ENCODE measurements around the gene RNF182.

RNF182 gene

DNA sequence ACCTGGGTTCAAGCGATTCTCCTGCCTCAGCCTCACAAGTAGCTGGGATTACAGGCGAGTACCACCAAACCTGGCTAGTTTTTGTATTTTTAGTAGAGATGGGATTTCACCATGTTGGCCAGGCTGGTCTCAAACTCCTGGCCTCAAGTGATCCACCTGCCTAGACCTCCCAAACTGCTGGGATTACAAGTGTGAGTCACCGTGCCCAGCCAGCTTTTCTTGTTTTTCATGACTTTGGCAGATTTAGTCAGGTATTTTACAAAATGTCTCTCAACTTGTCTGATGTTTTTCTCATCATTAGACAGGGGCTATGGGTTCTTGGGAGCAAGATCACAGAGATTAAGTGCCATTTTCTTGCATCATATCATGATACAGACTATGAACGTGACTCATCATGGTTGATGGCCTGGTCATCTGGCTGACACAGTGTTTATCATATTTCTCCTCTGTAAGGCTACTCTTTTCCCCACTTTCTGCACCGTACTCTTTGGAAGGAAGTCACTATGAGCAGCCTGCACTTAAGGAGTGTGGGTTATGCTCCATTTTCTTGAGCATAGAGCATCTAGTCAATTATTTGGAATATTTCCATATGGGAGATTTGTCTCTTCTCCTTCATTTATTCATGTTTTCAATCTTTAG, 67.8 kb downstream of the RNF182 start:
- TF ChIP-seq, protein P1, sequence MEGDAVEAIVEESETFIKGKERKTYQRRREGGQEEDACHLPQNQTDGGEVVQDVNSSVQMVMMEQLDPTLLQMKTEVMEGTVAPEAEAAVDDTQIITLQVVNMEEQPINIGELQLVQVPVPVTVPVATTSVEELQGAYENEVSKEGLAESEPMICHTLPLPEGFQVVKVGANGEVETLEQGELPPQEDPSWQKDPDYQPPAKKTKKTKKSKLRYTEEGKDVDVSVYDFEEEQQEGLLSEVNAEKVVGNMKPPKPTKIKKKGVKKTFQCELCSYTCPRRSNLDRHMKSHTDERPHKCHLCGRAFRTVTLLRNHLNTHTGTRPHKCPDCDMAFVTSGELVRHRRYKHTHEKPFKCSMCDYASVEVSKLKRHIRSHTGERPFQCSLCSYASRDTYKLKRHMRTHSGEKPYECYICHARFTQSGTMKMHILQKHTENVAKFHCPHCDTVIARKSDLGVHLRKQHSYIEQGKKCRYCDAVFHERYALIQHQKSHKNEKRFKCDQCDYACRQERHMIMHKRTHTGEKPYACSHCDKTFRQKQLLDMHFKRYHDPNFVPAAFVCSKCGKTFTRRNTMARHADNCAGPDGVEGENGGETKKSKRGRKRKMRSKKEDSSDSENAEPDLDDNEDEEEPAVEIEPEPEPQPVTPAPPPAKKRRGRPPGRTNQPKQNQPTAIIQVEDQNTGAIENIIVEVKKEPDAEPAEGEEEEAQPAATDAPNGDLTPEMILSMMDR (IDR thresholded peaks at IDR 0.05; ENCODE audit: extremely low read depth, missing control alignments), result no peak

DNA sequence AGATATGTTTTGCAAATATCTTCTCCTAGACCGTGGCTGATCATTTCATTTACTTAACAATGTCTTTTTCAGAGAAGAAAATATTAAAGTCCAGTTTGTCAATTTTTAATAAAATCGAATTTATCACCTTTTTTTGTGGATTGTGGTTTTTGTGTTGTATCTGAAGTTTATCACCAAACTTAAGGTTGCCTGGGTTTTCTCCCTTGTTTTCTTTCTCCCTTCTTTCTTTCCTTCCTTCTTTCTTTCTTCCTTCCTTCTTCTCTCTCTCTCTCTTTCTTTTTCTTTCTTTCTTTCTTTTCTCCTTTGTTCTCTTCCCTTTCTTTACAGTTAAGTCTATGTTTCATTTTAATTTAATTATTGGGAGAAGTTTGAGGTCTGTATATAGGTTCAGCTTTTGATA, 68.7 kb downstream of the RNF182 start:
- DNase-seq (ENCODE audit: low spot score), result no peak
- TF ChIP-seq, protein P1 (IDR thresholded peaks at IDR 0.05; ENCODE audit: extremely low read depth, missing control alignments), result no peak

More for the DNA sequence above, 67.8 kb downstream of the RNF182 start:
- no peak for DNase-seq (ENCODE audit: low spot score)

DNA sequence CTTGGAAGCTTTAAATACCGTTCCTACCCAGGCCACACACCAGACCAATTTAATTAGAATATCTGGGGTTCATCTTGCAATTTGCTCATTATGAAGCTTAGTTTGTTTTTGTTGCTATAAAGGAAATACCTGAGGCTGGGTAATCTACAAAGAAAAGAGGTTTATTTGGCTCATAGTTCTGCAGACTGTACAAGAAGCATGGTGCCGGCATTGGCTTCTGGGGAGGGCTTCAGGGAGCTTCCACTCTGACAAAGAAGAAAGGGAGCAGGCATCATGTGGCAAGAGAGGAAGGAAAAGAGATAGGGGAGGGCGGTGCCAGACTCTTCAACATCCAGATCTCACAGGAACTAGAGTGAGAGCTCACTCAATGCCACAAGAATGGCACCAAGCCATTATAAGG, 73.6 kb downstream of the RNF182 start:
- TF ChIP-seq, protein P1 (IDR thresholded peaks at IDR 0.05; ENCODE audit: extremely low read depth, missing control alignments), result no peak
- no peak for DNase-seq (ENCODE audit: low spot score)

DNA sequence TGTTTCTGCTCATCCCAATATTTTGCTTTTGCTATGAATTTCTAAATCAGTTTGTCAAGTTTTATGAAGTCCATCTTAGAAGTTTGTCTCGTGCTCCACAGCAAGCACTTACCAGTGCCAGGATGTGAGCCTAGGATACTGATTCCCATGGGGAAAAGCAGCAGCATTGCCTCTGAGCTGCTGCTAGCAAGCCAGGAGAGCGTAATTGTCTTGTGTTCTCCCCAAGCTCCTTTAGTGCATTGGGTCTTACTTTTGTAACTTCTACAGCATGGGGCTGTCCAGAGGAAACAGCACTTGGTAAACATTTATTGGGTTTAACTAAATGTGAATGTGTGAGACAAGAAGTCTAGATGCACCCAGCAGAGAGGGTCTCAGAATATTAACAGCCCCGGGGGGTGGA, 76.1 kb downstream of the RNF182 start:
- TF ChIP-seq, protein P1 (IDR thresholded peaks at IDR 0.05; ENCODE audit: extremely low read depth, missing control alignments), result no peak
- DNase-seq (ENCODE audit: low spot score), result no peak

DNA sequence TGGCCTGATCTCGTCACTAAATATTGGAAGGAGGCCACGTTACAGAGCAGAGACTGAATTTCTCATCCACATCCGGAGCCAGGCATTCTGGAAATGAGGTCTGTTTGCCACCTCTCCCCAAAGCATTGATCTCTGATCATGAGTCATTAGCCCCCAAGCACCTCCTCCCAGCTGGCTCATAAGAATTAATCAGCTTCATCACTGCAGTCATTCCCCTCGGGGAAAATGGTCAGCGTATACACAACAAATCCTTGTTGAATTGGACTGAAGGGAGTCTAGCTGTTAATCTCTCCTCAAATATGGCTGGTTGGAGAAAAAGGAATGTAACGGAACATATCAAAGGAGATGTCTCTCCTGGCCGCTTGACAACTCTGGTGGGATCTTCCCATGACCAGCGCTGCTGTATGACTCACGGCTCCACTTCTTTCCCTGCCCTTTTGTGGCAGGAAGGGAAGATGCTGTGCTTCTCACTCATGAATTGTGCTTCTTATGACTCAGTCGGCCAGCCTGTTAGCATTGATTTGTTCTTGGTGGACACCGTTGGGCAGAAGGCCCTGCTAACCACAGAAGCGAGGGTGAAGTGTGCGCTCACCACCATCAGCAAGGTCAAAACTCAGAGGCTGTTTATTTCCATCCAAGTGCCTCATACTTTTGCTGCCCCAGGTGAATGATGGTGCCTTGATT, 76.7 kb downstream of the RNF182 start:
- TF ChIP-seq, protein P1 (IDR thresholded peaks at IDR 0.05; ENCODE audit: extremely low read depth, missing control alignments), result no peak
- no peak for DNase-seq (ENCODE audit: low spot score)

DNA sequence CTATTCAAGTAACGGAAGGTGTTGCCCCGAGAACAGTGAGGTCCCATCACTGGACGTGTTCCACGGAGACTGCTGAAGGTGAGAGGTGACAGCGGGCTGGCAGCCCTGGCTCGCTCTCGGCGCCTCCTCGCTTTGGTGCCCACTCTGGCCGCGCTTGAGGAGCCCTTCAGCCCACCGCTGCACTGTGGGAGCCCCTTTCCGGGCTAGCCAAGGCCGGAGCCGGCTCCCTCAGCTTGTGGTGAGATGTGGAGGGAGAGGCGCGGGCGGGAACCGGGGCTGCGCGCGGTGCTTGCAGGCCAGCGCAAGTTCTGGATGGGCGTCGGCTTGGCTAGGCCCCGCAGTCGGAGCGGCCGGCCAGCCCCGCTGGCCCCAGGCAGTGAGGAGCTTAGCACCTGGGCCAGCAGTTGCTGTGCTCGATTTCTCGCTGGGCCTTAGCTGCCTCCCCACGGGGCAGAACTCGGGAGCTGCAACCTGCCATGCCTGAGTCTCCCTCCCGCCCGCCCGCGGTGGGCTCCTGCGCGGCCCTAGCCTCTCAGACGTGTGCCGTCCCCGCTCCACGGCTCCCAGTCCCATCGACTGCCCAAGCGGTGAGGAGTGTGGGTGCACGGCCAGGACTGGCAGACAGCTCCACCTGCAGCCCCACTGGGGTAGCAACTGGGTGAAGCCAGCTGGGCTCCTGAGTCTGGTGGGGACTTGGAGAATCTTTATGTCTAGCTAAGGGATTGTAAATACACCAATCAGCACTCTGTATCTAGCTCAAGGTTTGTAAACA, 77.6 kb downstream of the RNF182 start:
- TF ChIP-seq, protein P1 (IDR thresholded peaks at IDR 0.05; ENCODE audit: extremely low read depth, missing control alignments), result no peak
- no peak for DNase-seq (ENCODE audit: low spot score)

DNA sequence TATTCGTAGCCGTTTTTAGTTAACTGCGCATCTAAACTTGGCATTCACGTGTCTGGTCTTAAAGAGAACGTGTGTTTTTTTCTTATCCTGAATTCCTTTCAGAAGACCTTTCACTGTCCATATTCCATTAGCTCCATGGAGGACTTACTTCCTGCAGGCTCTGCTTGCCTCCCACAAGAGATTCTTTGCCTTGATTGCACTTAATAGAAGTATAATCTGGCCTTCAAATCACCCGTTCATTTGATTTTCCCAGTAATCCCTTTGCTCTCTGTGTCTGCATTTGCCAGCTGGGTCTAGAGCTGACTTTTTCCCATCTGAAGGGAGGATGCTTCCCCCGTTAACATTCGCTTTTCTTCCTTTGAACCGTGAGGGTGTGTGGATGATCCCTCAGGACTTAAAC, 79.5 kb downstream of the RNF182 start:
- TF ChIP-seq, protein P1 (IDR thresholded peaks at IDR 0.05; ENCODE audit: extremely low read depth, missing control alignments), result no peak
- DNase-seq (ENCODE audit: low spot score), result no peak
